ENCODE results near the gene KLC4.

GRCh38 chr6:43075670-43076463, 16.4 kb downstream of the KLC4 start, which contains the start of gene PTK7:
- TF ChIP-seq CTCF (IDR thresholded peaks at IDR 0.05) = no peak
- TF ChIP-seq POLR2A (IDR thresholded peaks at IDR 0.05) = no peak

All from ovary (tissue), 3 donors.